HCT116 (cell line): ENCODE data around the gene NOSIP. TPM values are rescaled to one million over a fixed set of nuclear protein-coding genes. Genes with fewer than 3 reads are reported as not detected.

Experiments
- ATAC-seq: fragments of 200-7000 bp; cut with Tn5 transposase; 2 replicates; pipeline ENCODE4 v1.9.1; 2020; ENCODE audit warnings: mild to moderate bottlenecking, moderate library complexity
- BruUV-seq: library from RNA; stranded (reverse); fragments of 400-500 nt; replicated peaks from 2 replicates; lab custom pipeline; 2021; lab: Mats Ljungman, UMichigan
- CTCF ChIA-PET: fragments of 300-600 bp; sonication (Branson Sonifier 250); formaldehyde crosslinking; loops from one replicate; lab custom pipeline; 2021; ENCODE audit warnings: antibody characterized with exemption; lab: Charles Lee
- POLR2A ChIA-PET: fragments of 300-600, 350-600 bp; sonication (Branson Sonifier 250); formaldehyde crosslinking; loops from one replicate; lab custom pipeline; 2021; ENCODE audit warnings: antibody characterized with exemption; lab: Charles Lee
- RAD21 ChIA-PET, 2 experiments: fragments of 300-600 bp; sonication (Branson Sonifier 250); formaldehyde crosslinking; loops; one replicate each; lab custom pipeline; 2023; ENCODE audit warnings: low total read pairs in 2 of 2; ENCODE audit not compliant: uncharacterized antibody in 2 of 2, unreplicated experiment in 2 of 2, low non-redundant PET in 1 of 2; lab: Charles Lee
- DNase-seq: peaks from one replicate; pipeline ENCODE4 v3.0.0-alpha.2; 2010; ENCODE audit warnings: low read depth, low spot score
- H2AFZ ChIP-seq: fragments of 200-600 bp; shearing (Covaris generic), sonication (generic); 2 replicates; pipeline ENCODE4 v1.6.1; 2017; ENCODE audit warnings: low read depth, mixed run types, mixed read lengths, antibody characterized with exemption, low read length; ENCODE audit not compliant: poor library complexity, severe bottlenecking
- H3K27ac ChIP-seq: 2 replicates; pipeline ENCODE4 v1.5.1; 2012; ENCODE audit warnings: low read depth, low read length
- H3K27me3 ChIP-seq: fragments of 200-600 bp; sonication (generic); 2 replicates; pipeline ENCODE4 v1.6.1; 2016; ENCODE audit warnings: mixed run types, low read length, mixed read lengths; ENCODE audit not compliant: insufficient read depth
- H3K36me3 ChIP-seq, 2 experiments: fragments of 200-500 bp in 1 of 2; fragments of 200-600 bp in 1 of 2; sonication (Bioruptor generic) in 1 of 2; sonication (generic) in 1 of 2; 2 replicates each; pipeline versions ENCODE4 v1.5.1 to v1.6.1; 2014 to 2016; ENCODE audit warnings: low read length in 2 of 2, inconsistent platforms in 1 of 2, mixed read lengths in 1 of 2, mixed run types in 1 of 2; ENCODE audit not compliant: insufficient read depth in 2 of 2, control insufficient read depth in 1 of 2
- H3K4me1 ChIP-seq, 2 experiments: fragments of 200-600 bp in 1 of 2; sonication (generic) in 1 of 2; 2 replicates each; pipeline versions ENCODE4 v1.5.1 to v1.6.1; 2012 to 2017; ENCODE audit warnings: low read length in 2 of 2, inconsistent platforms in 1 of 2, mild to moderate bottlenecking in 1 of 2, mixed read lengths in 1 of 2, mixed run types in 1 of 2, moderate library complexity in 1 of 2; ENCODE audit not compliant: insufficient read depth in 2 of 2, control insufficient read depth in 1 of 2
- H3K4me2 ChIP-seq: fragments of 200-600 bp; sonication (generic); 2 replicates; pipeline ENCODE4 v1.6.1; 2017; ENCODE audit warnings: mixed run types, low read length, mixed read lengths
- H3K4me3 ChIP-seq, 2 experiments: fragments of 200-600 bp in 1 of 2; sonication (generic) in 1 of 2; replicated peaks in 1 of 2; 2 replicates each; pipeline ENCODE4 v1.5.1; 2011 to 2016; ENCODE audit warnings: low read length in 2 of 2, control low read depth in 1 of 2, low read depth in 1 of 2, mild to moderate bottlenecking in 1 of 2, mixed read lengths in 1 of 2, mixed run types in 1 of 2
- H3K79me2 ChIP-seq: fragments of 200-600 bp; sonication (generic); 2 replicates; pipeline ENCODE4 v1.6.1; 2017; ENCODE audit warnings: mild to moderate bottlenecking, mixed run types, low read length, moderate library complexity, mixed read lengths; ENCODE audit not compliant: insufficient read depth
- H3K9ac ChIP-seq: fragments of 200-600 bp; sonication (generic); 2 replicates; pipeline ENCODE4 v1.6.1; 2016; ENCODE audit warnings: low read length, mixed read lengths
- H3K9me2 ChIP-seq: fragments of 200-600 bp; sonication (generic), shearing (Covaris generic); 2 replicates; pipeline ENCODE4 v1.6.1; 2017; ENCODE audit warnings: mixed run types, mild to moderate bottlenecking, moderate library complexity; ENCODE audit not compliant: insufficient read depth
- H3K9me3 ChIP-seq, 2 experiments: fragments of 200-500 bp in 1 of 2; fragments of 200-600 bp in 1 of 2; sonication (Bioruptor generic) in 1 of 2; sonication (generic) in 1 of 2; 2 replicates each; pipeline ENCODE4 v1.6.1; 2014 to 2017; ENCODE audit warnings: low read length in 2 of 2, mixed read lengths in 2 of 2, inconsistent platforms in 1 of 2, low read depth in 1 of 2, mild to moderate bottlenecking in 1 of 2, mixed run types in 1 of 2, moderate library complexity in 1 of 2; ENCODE audit not compliant: control insufficient read depth in 1 of 2, insufficient read depth in 1 of 2
- H4K20me1 ChIP-seq: fragments of 200-600 bp; sonication (generic), shearing (Covaris generic); 2 replicates; pipeline ENCODE4 v1.6.1; 2017; ENCODE audit warnings: mixed run types, mild to moderate bottlenecking, moderate library complexity; ENCODE audit not compliant: insufficient read depth
- ATF3 ChIP-seq: IDR thresholded peaks from 2 replicates; pipeline ENCODE4 v1.6.1; 2012
- CBX3 ChIP-seq: IDR thresholded peaks from 2 replicates; pipeline ENCODE4 v1.6.1; 2012; ENCODE audit warnings: low read depth
- ELF1 ChIP-seq: IDR thresholded peaks from 2 replicates; pipeline ENCODE4 v1.6.1; 2012; ENCODE audit warnings: low read depth, borderline replicate concordance
- EZH2phosphoT487 ChIP-seq: fragments of 200-600 bp; IDR thresholded peaks from 2 replicates; pipeline ENCODE4 v1.6.1; 2018; ENCODE audit warnings: antibody characterized with exemption, borderline replicate concordance
- FOSL1 ChIP-seq: IDR thresholded peaks from 2 replicates; pipeline ENCODE4 v1.6.1; 2012; ENCODE audit warnings: low read depth
- MAX ChIP-seq: IDR thresholded peaks from 2 replicates; pipeline ENCODE4 v1.6.1; 2012
- POLR2AphosphoS5 ChIP-seq: IDR thresholded peaks from 2 replicates; pipeline ENCODE4 v1.6.1; 2011; ENCODE audit warnings: mild to moderate bottlenecking, low read depth, low read length, moderate library complexity
- REST ChIP-seq: IDR thresholded peaks from 2 replicates; pipeline ENCODE4 v1.6.1; 2012; ENCODE audit warnings: low read depth
- YY1 ChIP-seq: IDR thresholded peaks from 2 replicates; pipeline ENCODE4 v1.6.1; 2011; ENCODE audit warnings: low read length, low read depth, moderate library complexity, mild to moderate bottlenecking; ENCODE audit not compliant: insufficient replicate concordance; ENCODE audit errors: extremely low read depth
- ZFX ChIP-seq: fragments of 450-650 bp; IDR thresholded peaks from 2 replicates; pipeline ENCODE4 v1.6.1; 2017
- intact Hi-C: fragments of 100-400 bp; cut with micrococcal nuclease; formaldehyde crosslinking; loops from 2 replicates; pipeline ENCODE4 v1.10.0; 2022
- total RNA-seq: library from RNA; stranded (reverse); gene quantifications from one replicate; pipeline ENCODE4 v1.2.1, GENCODE V29; 2021; ENCODE audit not compliant: unreplicated experiment

Gene NOSIP
- total RNA-seq, 1 experiment from 2014 or later: 133 TPM

- Histone ChIP-seq H3K9ac (no peak overlapping the region), H3K27ac (peak overlapping the region; percentile 61; the same call in 1 of the 2 replicates), H3K4me1 (peaks cover 10 to 33% of the 10 kb centered on the region in 2 experiments; a peak in 3 of 4 replicates), H3K4me2 (peak overlapping the region; percentile 93), H3K4me3 (no peak overlapping the region), H2AFZ (no peak overlapping the region), H3K9me3 (no peaks in the 10 kb centered on the region), H3K27me3 (no peaks in the 10 kb centered on the region), H3K9me2 (no peaks in the 10 kb centered on the region), H4K20me1 (peaks cover 8% of the 10 kb centered on the region; the same call in 1 of the 2 replicates), H3K79me2 (peaks cover 23% of the 10 kb centered on the region), H3K36me3 (peaks cover 6 to 9% of the 10 kb centered on the region in 2 experiments; a peak in 2 of 4 replicates)
- TF ChIP-seq ZFX (no peak), ATF3 (no peak), ELF1 (no peak), CBX3 (no peak), POLR2AphosphoS5 (no peak), YY1 (no peak), FOSL1 (no peak), REST (no peak), EZH2phosphoT487 (no peak), MAX (no peak)
- ChIA-PET CTCF (interaction anchor here (2.2 kb wide), 1 partner anchor 19 kb away, joined by 7 read pairs; no protein-coding TSS in a partner anchor), RAD21 (no interaction called here), POLR2A (interaction anchor here (1.0 to 5.4 kb wide), 5 partner anchors 9 to 76 kb away, joined by 3 to 50 read pairs (median 5); partner anchors contain the start of genes NOSIP, PRRG2, RRAS and SCAF1)
- BruUV-seq: no TSS peak
- intact Hi-C loops: no loop called here
- ATAC-seq (no peak), DNase-seq (no peak)
Observed at GRCh38 chr19:49589502-49589905, 9.1 kb upstream of the NOSIP start.
